Prostate gland (tissue), 2 donors: ENCODE results near the gene NECTIN4. TPM values are rescaled to one million over a fixed set of nuclear protein-coding genes. Genes with fewer than 3 reads are reported as not detected.

Experiments
- DNase-seq: peaks from one replicate; pipeline ENCODE4 v3.0.0-alpha.2; 2019; ENCODE audit warnings: low spot score
- H3K27ac ChIP-seq, 2 donors: fragments of 200-600 bp; sonication (generic); 2 replicates each; pipeline ENCODE4 v1.5.1; 2017 to 2019
- H3K27me3 ChIP-seq: fragments of 200-600 bp; sonication (generic); replicated peaks from 2 replicates; pipeline ENCODE4 v1.5.1; 2019; ENCODE audit not compliant: insufficient read depth
- H3K36me3 ChIP-seq, 2 donors: fragments of 200-600 bp; sonication (generic); 1 replicate in 1 of 2; 2 replicates in 1 of 2; pipeline versions ENCODE4 v1.5.1 to v1.8.1; 2017 to 2019
- H3K4me1 ChIP-seq: fragments of 200-600 bp; sonication (generic); replicated peaks from 2 replicates; pipeline ENCODE4 v1.5.1; 2019
- H3K4me3 ChIP-seq, 2 donors: fragments of 200-600 bp; sonication (generic); 2 replicates each; pipeline ENCODE4 v1.5.1; 2017 to 2019
- H3K9me3 ChIP-seq: fragments of 200-600 bp; sonication (generic); 2 replicates; pipeline ENCODE4 v1.5.1; 2017
- CTCF ChIP-seq, 4 experiments: fragments of 200-600 bp in 2 of 4; fragments of 450-650 bp in 2 of 4; sonication (generic) in 2 of 4; IDR thresholded peaks; 1 replicate in 3 of 4; 2 replicates in 1 of 4; pipeline ENCODE4 v1.5.1; 2016 to 2019; ENCODE audit warnings: antibody characterized with exemption in 4 of 4, mild to moderate bottlenecking in 2 of 4, moderate library complexity in 2 of 4
- POLR2A ChIP-seq: fragments of 450-650 bp; IDR thresholded peaks from one replicate; pipeline ENCODE4 v1.6.1; 2016; ENCODE audit warnings: antibody characterized with exemption, mild to moderate bottlenecking
- POLR2AphosphoS5 ChIP-seq: sonication (generic); formaldehyde crosslinking; IDR thresholded peaks from one replicate; pipeline ENCODE4 v1.6.1; 2017; ENCODE audit warnings: antibody characterized with exemption
- WGBS: methylation state at CpG from one replicate; pipeline ENCODE4 v1.1.5; 2018; 5-methylcytosine and 5-hydroxymethylcytosine counted together
- intact Hi-C: fragments of 100-400 bp; cut with DNase I; formaldehyde crosslinking; loops from one replicate; pipeline ENCODE4 v1.14.2; 2022
- total RNA-seq, 2 donors: library from RNA; depleted of rRNA; stranded (reverse); fragments of >200 nt; gene quantifications; one replicate each; pipeline ENCODE4 v1.1.0, GENCODE V29; 2016

NECTIN4 gene
- total RNA-seq, 2 donors from 2014 or later = 9.6 to 18.6 TPM

- H3K9me3 ChIP-seq = no peaks in the 10 kb centered on the region
- no peaks in the 10 kb centered on the region for H3K4me1 ChIP-seq
- 95% methylated on average over 10 of the region's 10 CpGs for WGBS
- H3K36me3 ChIP-seq = no peaks in the 10 kb centered on the region
- no peak overlapping the region for H3K4me3 ChIP-seq
- no peak overlapping the region for H3K27ac ChIP-seq
- H3K27me3 ChIP-seq = no peaks in the 10 kb centered on the region
- TF ChIP-seq CTCF (IDR thresholded peaks at IDR 0.05) (no peak), POLR2AphosphoS5 (no peak), POLR2A (no peak)
- intact Hi-C loops = no loop called here
- no peak for DNase-seq
These were observed 38.1 kb downstream of the NECTIN4 start for GRCh38 chr1:161051219-161051618.

GRCh38 chr1:161048949-161049722, 40.2 kb downstream of the NECTIN4 start:
- peaks cover 3% of the 10 kb centered on the region for H3K4me1 ChIP-seq
- no peak overlapping the region for H3K27ac ChIP-seq
- no peaks in the 10 kb centered on the region for H3K36me3 ChIP-seq
- TF ChIP-seq POLR2AphosphoS5 = no peak
- no peak for TF ChIP-seq CTCF (IDR thresholded peaks at IDR 0.05)
- TF ChIP-seq POLR2A = no peak
- intact Hi-C loops = loop anchor here (5.0 kb wide), 1 partner anchor 48 kb away; the partner anchor contains the start of gene KLHDC9
- no peaks in the 10 kb centered on the region for H3K9me3 ChIP-seq
- WGBS = 95% methylated on average over 5 of the region's 5 CpGs
- H3K27me3 ChIP-seq = no peaks in the 10 kb centered on the region
- no peak for DNase-seq
- H3K4me3 ChIP-seq = no peak overlapping the region

GRCh38 chr1:161047436-161048420, 41.6 kb downstream of the NECTIN4 start:
- Histone ChIP-seq H3K27ac (no peak overlapping the region), H3K4me3 (no peak overlapping the region), H3K9me3 (no peaks in the 10 kb centered on the region), H3K4me1 (peaks cover 3% of the 10 kb centered on the region), H3K27me3 (no peaks in the 10 kb centered on the region), H3K36me3 (no peaks in the 10 kb centered on the region)
- TF ChIP-seq POLR2AphosphoS5 (no peak), CTCF (IDR thresholded peaks at IDR 0.05) (no peak)
- WGBS = 95% methylated on average over 18 of the region's 18 CpGs
- no peak for DNase-seq
- intact Hi-C loops = loop anchor here (5.0 kb wide), 1 partner anchor 50 kb away; the partner anchor contains the start of gene KLHDC9

- 68% methylated on average over 2 of the region's 2 CpGs for WGBS
- no peak for DNase-seq
- Histone ChIP-seq H3K27ac (peak overlapping the region; percentile 86 to 95), H3K36me3 (no peaks in the 10 kb centered on the region), H3K4me1 (peaks cover 3% of the 10 kb centered on the region), H3K9me3 (no peaks in the 10 kb centered on the region), H3K4me3 (peak overlapping the region in 1 of 2 donors; percentile 91), H3K27me3 (no peaks in the 10 kb centered on the region)
- intact Hi-C loops = loop anchor here (5.0 kb wide), 1 partner anchor 51 kb away; the partner anchor contains the start of gene KLHDC9
- TF ChIP-seq POLR2A (no peak), CTCF (IDR thresholded peaks at IDR 0.05) (no peak), POLR2AphosphoS5 (no peak)
These were observed 42.6 kb downstream of the NECTIN4 start for GRCh38 chr1:161046605-161047228.
